Stimulated activated CD4-positive, alpha-beta T cell treated with anti-CD3 and anti-CD28 coated beads, TNF-alpha, amount 100 ng/mL, for 24 hours (primary cell): Measurements from ENCODE around the gene CYFIP1.

Experiments used
- DNase-seq, 3 experiments: peaks; one replicate each; pipeline ENCODE4 v3.0.0-alpha.2; 2020; ENCODE audit warnings: low read depth in 3 of 3

Gene CYFIP1

DNA sequence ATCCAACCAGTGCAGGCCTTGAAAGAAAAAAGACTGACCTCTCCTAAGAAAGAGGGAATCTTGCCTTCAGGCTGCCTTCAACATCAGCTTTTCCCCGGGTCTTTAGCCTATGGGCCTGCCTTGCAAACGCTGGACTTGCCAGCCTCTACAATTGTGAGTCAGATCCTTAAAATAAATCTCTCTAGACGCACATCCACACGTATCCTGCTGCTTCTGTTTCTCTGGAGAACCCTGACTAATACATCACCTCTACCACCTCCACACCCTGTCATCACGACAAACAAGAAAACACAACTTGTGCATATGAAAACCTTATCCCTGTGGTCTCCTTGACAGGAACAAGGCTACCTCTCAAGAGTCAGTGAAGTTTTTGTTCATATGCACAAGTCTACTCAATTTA, 11.8 kb downstream of the CYFIP1 start:
- DNase-seq = no peak

DNA sequence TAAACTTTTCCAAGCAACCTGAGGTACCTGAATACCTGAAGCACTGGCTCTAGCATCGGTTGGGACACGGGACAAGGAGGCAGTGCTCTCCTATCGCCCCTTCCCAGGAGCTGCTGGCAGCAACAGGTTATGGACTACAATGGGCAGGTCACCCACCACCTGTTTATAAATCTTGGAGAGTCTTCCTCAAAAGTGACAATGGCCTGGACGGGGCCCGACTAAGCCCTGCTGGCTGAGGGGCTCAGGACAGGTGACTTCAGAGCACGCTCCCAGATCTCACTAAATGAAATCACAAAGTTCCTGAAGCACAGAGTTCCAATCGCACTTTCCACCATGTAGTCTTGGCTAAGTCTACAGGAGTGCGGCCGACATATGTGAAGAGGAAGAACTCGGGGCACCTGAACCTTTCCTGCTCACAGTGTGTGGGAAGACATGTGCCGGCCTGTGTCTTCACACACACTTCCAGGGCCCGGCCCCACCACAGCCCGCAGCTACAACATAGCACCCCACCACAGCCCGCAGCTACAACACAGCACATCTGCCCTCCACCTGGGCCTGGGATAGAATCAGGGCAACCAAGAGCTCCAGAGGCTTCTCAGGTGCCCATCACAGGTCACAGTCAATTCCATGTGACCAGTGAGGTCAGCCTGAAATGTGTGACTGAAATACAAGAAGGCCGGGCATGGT, 12.9 kb downstream of the CYFIP1 start:
- DNase-seq = no peak

DNA sequence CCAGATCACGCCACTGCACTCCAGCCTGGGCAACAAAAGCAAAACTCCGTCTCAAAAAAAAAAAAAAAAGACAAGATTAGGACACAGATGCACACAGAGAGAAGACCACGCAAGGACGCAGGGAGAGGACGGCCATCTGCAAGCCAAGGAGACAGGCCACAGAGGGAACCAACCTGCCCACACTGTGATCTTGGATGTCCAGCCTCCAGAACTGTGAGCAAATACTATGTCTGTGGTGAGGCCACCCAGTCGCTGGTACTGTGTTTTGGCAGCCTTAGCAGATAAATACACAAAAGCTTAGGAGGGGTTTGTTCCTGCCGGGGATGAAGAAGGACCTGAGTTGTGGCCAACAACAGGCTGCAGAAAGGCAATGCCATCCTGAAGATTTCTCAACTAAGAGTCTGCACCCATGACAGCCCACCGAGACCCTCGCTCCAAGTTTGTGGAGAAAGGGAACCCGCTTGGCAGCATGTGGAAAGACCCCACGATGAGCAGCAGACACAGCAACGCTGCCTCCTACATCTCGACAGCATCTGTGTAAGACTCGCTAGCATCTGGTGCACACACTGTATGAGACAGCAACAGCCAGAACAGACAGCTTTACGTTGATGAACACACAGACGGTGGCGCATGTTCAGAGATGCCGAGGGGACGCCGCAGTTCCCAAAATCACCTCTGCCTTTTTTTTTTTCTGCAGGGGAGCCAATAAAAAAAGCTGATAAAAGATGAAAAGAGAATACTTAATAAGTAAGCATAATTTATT, 13.7 kb downstream of the CYFIP1 start:
- no peak for DNase-seq

DNA sequence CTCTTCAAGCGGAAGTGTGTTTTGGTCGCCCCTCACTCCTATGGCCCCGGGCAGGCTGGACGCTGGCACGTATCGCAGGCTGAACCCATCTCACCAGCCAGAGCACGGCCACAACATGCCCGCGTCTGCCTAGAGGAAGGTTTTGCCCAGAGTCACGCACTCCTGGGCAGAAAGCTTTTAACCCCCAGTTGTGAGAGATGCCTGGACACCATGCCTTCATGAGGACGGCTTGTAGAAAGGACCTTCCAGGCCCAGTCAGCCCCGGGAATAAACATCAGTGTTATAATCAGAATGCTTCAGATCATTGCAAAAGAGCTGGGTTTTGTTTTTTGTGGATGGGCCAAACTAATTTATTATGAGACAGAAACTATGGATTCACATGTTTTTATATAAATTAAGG, 16.5 kb downstream of the CYFIP1 start:
- DNase-seq = no peak

DNA sequence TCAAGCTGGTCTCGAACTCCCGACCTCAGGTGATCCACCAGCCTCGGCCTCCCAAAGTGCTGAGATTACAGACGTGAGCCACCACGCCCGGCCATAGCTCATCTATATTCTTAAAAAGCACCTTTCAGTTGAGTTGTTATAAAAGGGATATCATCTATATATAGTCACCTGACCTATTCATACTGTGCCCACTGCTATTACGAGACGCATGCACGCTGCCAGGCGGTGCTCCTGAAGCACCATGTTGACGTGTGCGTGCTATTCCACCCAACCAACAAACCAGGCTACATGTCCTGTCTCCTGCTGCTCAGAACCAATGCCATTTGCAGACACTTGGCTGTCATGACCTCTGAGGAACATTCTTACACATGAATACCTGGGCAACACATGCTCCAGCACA, 17.6 kb downstream of the CYFIP1 start:
- DNase-seq = no peak

DNA sequence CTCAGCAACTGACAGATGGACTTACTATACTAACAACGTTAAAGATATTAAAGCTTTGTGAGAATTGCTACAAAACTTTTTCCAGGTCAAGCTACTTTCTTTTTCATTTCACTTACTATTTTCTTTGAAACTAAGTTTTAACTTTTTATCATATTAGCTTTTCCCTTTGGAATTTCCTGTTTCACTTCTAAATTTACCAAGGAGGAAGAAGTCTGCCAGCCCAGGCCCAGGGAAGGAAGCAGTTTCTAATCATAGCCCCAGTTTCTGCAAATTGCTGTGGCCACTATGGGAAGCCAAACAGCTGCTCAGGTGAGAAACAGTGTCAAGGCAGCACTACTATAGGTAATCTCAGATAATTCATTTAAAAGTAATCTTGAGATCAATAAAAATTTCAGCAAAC, 18.4 kb downstream of the CYFIP1 start:
- no peak for DNase-seq

DNA sequence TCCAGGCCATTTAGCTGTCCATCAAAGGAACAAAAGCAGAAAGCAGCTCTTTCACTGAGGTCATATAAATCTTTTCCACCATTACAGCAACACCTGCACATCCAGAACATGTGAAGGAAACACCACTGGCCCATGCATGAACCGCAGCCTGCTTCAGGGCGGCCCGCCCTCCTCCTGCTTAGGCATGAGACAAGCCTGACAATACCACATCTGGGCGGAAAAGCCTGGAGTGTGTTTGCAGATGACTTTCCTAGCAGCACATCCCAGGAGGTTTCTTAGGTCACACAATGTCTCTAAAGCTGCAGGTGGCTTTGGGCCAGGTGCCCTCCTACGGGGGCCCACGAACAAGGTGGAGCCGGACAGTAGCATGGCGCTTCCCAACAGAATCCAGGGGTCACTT, 19.6 kb downstream of the CYFIP1 start:
- DNase-seq = no peak

DNA sequence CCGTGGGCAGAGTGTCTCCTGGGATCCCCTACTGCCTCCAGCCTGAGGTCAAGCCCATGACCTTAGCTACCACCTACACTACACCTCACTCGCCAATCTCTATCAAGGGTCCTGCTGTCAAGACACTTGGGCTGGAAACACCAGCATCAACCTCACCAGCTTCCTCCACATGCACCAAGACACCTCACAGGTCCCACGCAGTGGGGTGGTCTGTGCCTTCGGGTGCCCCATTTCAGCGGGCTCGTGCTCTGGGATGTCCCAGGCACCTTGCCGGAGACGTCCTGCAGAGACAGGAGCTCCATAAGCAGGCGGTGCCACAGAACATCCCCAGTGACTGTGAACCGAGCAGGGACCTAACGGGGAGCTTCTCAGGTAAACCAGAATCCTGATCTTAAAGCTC, 20.0 kb downstream of the CYFIP1 start:
- DNase-seq = no peak

DNA sequence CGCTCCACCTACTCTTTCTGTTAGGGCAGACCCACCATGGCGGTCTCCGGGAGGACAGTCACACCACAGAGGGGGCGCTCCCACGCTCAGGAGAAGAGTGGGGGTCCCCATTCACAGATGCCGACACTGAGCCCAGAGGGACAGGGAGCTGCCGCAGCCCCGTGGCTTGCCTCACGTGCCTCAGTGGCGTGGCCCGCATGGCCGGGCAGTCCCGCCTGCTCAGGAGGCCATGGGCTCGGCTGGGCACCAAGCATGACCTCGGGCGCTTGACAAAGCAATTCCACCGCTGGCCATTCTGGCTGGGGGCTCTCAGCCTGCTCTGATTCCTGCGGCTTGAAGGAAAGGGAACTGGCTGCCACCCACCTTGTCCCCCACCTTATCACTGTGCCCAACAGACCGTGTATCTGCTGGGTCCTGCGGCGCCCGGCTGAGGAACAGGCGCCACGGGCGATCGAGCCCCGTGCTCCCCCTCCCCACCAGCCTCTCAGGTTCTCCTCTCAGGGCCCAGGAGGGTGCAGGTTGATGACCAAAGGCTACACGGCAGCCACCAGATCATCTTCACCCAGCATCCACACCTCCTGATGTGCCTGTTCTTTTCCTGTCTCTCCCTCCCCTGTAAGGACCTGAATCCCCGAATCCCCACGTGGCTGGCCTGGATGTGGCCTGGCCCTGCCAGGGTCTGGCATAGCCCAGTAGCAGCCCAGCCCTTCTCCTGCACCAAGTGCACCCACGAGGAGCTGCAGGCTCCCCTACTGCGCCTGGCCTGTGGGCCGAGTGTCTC, 20.7 kb downstream of the CYFIP1 start:
- no peak for DNase-seq

DNA sequence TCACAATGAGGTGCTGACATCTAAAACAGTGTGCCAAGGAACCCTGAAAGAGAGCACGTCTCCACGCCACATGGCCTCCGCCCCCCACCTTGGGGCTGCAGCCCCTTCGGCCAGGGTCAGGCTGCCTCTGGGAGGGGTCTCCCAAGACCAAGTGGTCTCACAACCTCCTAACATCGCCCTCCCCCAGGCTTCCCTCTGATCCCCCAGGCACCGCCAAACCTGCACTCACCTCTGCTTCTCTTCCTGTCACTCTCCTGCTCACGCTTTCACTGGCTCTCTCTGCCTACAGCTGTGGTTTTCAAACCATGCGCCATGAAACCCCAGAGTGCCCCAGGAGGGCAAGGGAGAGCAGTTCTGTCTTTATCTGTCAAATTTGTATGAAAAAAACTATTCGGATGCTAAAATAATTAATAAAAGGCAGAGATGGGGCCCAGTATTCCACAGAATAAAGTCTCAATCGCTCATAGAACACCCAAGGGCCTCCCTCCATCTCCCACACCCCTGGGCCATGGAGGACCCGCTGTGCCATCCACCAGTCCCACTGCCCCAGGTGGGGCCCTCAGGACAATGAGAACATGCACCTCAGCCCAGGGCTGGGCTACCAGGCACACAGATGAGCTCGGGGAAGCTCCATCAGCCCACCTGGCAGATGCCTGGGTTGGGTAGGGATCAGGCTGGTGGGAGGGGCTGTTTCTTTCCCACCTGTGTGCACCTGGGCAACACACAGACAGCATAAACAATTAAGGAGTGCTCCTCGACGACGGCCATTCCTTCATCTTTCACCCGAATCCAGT, 21.5 kb downstream of the CYFIP1 start:
- no peak for DNase-seq

DNA sequence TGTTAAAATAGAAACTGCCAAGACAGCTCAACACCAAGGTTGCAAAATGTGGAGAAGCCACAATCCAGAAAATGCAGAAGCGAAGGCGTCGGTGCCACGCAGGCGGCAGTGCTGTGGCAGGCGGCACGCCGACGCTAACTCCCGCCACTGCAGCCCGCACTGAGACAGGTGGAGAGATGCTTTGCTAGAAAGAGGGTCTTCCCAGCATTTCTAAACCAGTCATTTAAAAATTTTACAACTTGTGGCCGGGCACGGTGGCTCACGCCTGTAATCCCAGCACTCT, 23.2 kb downstream of the CYFIP1 start:
- DNase-seq = no peak

DNA sequence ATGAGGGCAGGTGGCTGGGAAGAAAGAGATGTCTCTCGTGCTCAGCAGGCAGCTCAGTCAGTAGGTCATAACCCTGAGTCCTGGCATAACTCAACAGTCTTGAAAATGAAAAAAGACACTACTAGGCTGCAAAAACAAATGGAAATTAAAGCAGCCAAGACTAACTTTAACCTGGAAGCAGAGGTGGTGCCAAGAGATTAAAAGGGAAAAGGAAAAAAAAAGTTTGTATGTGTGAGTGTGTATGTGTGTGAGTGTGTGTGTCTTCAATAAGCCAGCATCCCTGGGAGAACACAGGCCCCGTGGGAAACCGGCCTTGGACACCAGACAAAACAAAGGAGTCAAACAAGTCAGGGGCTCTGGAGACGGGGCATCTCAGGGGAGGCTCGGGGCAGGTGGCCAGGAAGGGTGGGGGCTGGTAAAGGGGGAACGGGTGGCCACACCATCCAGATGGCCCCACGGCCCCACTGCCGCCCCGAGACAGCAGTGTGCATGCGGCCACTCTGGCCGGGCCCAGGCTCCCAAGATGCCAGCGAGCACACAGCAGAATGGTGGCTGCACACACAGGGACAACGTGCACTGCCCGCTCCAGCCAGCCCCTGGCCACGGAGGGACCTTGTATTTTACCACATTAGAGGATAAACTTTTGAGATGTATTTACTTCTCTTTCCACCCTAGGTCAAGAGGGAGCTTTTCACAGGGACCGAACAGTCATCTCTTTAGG, 23.8 kb downstream of the CYFIP1 start:
- DNase-seq = no peak

DNA sequence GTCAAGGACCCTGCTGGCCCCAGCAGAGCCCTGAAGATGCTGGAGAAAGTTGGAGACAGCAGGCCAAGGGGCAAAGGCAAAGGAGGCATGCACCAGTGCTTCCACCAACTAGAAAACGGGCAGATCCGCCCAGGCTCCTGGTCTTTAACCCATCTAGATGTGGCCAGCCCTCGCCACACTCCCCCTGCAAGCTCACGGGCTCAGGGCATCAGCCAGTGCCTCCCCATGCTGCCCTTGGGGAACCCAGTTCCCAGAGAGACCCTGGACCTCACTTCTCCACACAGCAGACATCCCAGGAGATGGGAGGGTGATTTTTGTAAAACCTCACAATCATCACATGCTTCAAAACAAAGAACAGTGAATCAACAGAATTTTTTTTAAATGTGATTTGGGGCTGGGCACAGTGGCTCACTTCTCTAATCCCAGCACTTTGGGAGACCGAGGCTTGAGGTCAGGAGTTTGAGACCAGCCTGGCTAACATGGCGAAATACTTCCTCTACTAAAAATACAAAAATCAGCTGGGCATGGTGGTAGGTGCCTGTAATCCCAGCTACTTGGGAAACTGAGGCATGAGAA, 24.5 kb downstream of the CYFIP1 start:
- no peak for DNase-seq

DNA sequence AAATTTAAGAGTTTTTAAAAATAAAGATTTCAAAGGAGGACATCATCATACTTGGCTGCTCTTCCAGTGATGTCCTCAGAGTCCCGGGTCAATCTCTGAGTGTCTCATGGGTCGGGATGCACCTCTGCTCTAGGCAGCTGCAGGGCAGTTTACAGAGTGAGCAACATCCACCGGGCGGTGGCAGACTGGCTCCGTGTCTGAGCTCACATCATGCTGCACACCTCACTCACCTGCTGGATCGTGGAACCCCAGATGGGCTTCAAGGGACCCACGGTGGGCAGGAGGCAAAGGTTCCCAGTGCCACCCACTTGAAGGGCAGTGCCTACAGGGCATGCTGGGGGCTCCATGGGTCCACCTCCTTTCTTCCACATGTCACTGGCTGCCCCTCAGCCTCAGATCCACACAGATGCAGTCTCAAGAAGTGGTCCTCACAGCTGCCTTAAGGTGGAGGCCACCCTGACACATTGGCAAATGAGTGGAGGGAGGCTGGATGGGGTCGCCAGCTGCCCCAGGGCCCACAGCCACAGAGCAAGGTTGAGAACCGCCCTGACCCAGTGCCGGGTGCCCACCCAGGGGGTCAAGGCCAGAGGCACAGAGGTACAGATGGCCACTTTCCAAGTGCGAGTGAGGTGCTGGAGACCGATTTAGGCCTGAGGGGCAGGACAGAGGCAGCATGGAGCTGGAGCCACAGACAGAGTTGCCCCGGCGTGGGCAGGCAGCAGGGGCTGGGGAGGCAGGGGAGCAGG, 25.2 kb downstream of the CYFIP1 start:
- no peak for DNase-seq

DNA sequence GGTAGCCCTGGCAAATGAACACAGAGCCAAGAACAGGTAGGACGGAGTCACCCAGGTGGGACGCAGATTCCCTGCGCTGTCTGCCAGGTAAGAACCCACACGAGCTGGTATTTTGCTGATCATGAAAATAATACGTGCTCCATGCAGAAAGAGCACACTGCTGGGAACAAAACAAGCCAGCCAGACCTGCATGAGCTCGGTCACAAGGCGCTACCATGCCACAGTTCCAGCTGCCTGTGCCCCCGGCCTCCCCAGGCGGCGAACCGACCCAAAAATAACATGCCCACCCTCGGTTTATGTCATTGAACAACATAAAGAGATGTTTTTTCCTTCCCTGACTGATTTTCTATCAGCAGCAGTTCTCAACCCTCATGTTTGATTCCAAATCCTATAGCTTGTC, 25.8 kb downstream of the CYFIP1 start:
- no peak for DNase-seq

DNA sequence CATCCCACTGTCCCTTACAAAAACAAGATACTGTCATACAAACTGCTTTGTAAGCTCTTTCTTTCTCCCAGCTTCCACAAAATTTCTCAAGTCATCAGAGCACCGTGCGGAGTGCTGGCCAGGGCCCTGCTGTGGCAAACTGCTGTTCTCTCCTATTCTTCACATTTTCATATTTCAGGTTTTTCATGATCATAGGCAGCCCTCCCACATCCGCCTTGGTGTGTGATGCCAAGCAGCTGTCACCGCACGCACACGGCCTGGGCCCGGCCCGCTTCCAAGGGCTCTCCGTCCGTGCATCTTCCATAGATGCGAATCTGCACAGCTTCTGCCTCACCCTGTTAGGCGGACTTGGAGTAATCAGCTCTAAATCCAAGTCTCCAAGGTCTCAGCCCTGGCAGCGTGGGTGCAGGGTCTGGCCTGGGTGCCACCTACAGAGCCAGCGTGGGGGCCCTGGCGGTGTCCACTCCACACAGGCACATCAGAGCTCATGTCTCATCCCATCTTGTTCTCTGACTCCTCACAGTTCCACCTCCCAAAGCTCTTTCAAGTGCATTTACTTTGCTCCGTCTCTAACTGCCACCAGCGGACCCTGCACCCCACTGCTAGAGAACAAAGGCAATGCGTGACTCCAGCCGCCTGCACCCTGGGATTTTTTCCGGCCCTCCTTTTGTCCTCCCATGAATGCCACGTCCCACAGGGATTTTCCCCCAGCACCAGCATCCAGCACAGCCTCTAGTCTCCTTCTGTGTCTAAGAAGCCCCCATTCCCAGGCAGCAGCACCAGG, 27.2 kb downstream of the CYFIP1 start:
- no peak for DNase-seq

DNA sequence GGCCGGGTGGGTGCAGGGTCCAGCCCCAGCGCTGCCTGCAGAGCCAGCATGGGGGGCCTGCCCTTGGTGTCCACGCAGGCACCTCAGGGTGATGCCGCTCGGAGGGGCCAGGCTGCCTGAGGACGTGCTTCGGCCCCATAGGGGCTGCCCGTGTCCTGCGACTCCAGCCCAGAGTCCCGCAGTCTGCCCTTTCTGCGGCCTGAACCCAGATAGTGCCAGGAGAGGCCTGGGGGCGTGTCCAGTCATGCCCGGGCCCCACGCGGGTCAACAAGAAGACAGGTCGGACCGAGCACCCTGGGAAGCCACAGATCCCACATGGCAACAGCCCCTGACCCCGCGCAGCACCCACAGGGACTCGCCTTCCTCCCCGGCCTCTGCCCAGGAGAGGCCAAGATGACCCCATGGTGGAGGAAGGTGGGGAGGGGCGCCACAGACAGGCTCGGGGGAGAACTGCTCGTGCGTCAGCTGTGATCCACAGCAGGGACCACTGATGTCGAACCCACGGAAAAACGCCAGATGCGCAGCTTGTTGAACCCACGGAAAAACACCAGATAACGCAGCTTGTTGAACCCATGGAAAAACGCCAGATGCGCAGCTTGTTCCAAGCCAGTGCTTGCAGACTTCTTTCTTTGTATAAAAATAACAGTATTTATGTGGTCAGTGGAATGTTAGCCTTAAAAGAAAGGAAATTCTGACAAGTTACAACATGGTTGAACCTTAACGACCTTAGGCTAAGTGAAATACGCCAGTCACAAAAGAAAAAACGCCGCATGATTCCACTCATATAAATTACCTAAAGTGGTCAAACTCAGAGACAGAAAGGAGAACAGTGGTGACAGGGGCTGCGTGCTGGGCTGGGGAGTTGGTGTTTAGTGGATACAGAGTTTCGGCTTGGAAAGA, 28.5 kb downstream of the CYFIP1 start:
- no peak for DNase-seq

DNA sequence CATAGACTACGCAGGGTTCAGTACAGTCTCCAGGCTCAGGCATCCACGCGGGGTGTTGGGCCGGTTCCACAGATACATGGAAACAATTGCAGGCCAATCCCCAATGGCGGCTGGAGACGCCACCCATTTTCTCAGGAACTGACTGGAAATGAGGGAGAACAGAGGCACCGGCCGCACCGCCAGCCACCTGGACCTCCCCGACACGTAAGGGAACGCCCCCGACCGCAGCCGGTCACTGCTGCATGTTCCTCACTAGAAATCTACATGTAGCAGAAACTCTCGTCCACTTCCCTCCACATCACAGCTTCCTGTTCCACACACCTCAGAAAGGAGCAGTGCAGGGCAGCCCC, 29.2 kb downstream of the CYFIP1 start:
- DNase-seq = no peak
